Kidney (tissue), 14 donors: ENCODE data around the gene SPAAR. TPM values are rescaled to one million over a fixed set of nuclear protein-coding genes. Genes with fewer than 3 reads are reported as not detected.

Source experiments
- DNase-seq, 5 donors: peaks; one replicate each; pipeline ENCODE4 v3.0.0-alpha.2; 2013 to 2020
- FAIRE-seq: peaks from 2 replicates; lab custom pipeline; 2012; peaks lifted over from hg19 to GRCh38; lab: Jason Lieb, UNC
- H3K27ac ChIP-seq, 2 donors: one replicate each; pipeline ENCODE4 v1.7.0; 2013; ENCODE audit warnings: low read depth in 2 of 2, low read length in 2 of 2, inconsistent platforms in 1 of 2
- H3K27me3 ChIP-seq: one replicate; pipeline ENCODE4 v1.7.1; 2013; ENCODE audit warnings: low read length, inconsistent platforms; ENCODE audit not compliant: control insufficient read depth, insufficient read depth
- H3K36me3 ChIP-seq, 3 donors: one replicate each; pipeline versions ENCODE4 v1.7.0 to v1.7.1; 2013; ENCODE audit warnings: low read length in 3 of 3, control low read depth in 1 of 3, inconsistent platforms in 1 of 3; ENCODE audit not compliant: insufficient read depth in 3 of 3, control insufficient read depth in 2 of 3
- H3K4me1 ChIP-seq, 3 donors: one replicate each; pipeline versions ENCODE4 v1.7.0 to v1.7.1; 2013; ENCODE audit warnings: low read length in 3 of 3, inconsistent platforms in 1 of 3, low read depth in 1 of 3; ENCODE audit not compliant: control insufficient read depth in 2 of 3, insufficient read depth in 2 of 3
- H3K4me3 ChIP-seq, 3 donors: one replicate each; pipeline versions ENCODE4 v1.7.0 to v1.8.1; 2013; ENCODE audit warnings: low read length in 3 of 3, control low read depth in 1 of 3, inconsistent platforms in 1 of 3
- H3K9ac ChIP-seq, 3 donors: one replicate each; pipeline versions ENCODE4 v1.7.0 to v1.7.1; 2013; ENCODE audit warnings: low read length in 3 of 3, control low read depth in 1 of 3, inconsistent platforms in 1 of 3
- H3K9me3 ChIP-seq, 3 donors: one replicate each; pipeline versions ENCODE4 v1.7.0 to v1.7.1; 2013; ENCODE audit warnings: low read length in 3 of 3, control low read depth in 1 of 3, inconsistent platforms in 1 of 3; ENCODE audit not compliant: control insufficient read depth in 2 of 3, insufficient read depth in 1 of 3
- intact Hi-C: fragments of 100-400 bp; cut with DNase I; formaldehyde crosslinking; loops from one replicate; pipeline ENCODE4 v1.11.1; 2022
- polyA plus RNA-seq: library from polyadenylated mRNA; stranded (reverse); fragments of 350-450 nt; fragmentation: Illumina TruSeq; extraction: RNeasy Lipid Tissue Mini Kit (QIAGEN cat#74804); gene quantifications from one replicate; pipeline ENCODE4 v1.2.3, GENCODE V29; 2014; ENCODE audit warnings: low read depth, low replicate concordance; ENCODE audit not compliant: insufficient read depth
- total RNA-seq: library from RNA; stranded (reverse); fragmentation: NEBNext Ultra II Directional; extraction: Animal tissue kit (Norgen Biotek cat#: 25700); gene quantifications from one replicate; pipeline ENCODE4 v1.2.1, GENCODE V29; 2021
- TF ChIP-seq, protein P1 (sequence below): IDR thresholded peaks from 3 replicates; pipeline ENCODE4 v1.5.1; 2012; ENCODE audit warnings: mild to moderate bottlenecking, moderate library complexity, borderline replicate concordance; ENCODE audit not compliant: insufficient read depth; ENCODE audit errors: extremely low read depth
- donor health status: control.
- donor health status: control.
- donor health status: control.
- donor health status: control.
- donor health status: control.
- donor health status: DM: yes; HTN: yes; CAD: no.
- donor health status: Normal renal cell carcinoma (clear cell type).

Gene SPAAR
- total and polyA plus RNA-seq, 2 donors from 2014 or later, result 3.2 to 5.3 TPM

- TF ChIP-seq, protein P1, sequence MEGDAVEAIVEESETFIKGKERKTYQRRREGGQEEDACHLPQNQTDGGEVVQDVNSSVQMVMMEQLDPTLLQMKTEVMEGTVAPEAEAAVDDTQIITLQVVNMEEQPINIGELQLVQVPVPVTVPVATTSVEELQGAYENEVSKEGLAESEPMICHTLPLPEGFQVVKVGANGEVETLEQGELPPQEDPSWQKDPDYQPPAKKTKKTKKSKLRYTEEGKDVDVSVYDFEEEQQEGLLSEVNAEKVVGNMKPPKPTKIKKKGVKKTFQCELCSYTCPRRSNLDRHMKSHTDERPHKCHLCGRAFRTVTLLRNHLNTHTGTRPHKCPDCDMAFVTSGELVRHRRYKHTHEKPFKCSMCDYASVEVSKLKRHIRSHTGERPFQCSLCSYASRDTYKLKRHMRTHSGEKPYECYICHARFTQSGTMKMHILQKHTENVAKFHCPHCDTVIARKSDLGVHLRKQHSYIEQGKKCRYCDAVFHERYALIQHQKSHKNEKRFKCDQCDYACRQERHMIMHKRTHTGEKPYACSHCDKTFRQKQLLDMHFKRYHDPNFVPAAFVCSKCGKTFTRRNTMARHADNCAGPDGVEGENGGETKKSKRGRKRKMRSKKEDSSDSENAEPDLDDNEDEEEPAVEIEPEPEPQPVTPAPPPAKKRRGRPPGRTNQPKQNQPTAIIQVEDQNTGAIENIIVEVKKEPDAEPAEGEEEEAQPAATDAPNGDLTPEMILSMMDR, result no peak
- no peaks in the 10 kb centered on the region for H3K36me3 ChIP-seq
- H3K9me3 ChIP-seq, result no peaks in the 10 kb centered on the region
- FAIRE-seq (no peak), DNase-seq (no peak)
- H3K4me1 ChIP-seq, result no peaks in the 10 kb centered on the region
- intact Hi-C loops, result no loop called here
- H3K9ac ChIP-seq, result no peak overlapping the region
- H3K4me3 ChIP-seq, result no peak overlapping the region
- H3K27me3 ChIP-seq, result no peaks in the 10 kb centered on the region
- H3K27ac ChIP-seq, result no peak overlapping the region
These were observed 37.7 kb upstream of the SPAAR start for GRCh38 chr9:35871545-35871944.

DNA sequence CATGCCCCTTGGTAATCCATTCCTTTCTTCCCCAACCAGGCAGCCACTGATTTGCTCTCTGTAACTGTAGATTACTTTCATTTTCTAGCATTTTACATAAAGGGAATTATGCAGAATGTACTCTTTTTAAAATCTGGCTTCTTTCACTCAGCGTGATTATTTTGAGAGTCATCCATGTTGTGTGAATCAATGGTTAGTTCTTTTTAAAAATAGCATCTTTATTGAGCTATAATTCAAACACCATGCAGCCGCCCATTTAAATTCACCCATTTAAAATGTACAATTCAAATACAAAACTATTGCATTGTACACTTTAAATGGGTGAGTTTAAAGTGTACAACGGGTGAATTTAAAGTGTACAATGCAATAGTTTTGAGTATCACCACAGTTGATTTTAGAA is 36.8 kb upstream of the SPAAR start:
- TF ChIP-seq, protein P1, result no peak
- Histone ChIP-seq H3K27me3 (no peaks in the 10 kb centered on the region), H3K9me3 (peaks cover 0 to 2% (median 0%) of the 10 kb centered on the region in 3 donors), H3K4me1 (no peaks in the 10 kb centered on the region), H3K27ac (no peak overlapping the region), H3K9ac (no peak overlapping the region), H3K4me3 (no peak overlapping the region), H3K36me3 (no peaks in the 10 kb centered on the region)
- intact Hi-C loops, result no loop called here
- FAIRE-seq (no peak), DNase-seq (no peak)

DNA sequence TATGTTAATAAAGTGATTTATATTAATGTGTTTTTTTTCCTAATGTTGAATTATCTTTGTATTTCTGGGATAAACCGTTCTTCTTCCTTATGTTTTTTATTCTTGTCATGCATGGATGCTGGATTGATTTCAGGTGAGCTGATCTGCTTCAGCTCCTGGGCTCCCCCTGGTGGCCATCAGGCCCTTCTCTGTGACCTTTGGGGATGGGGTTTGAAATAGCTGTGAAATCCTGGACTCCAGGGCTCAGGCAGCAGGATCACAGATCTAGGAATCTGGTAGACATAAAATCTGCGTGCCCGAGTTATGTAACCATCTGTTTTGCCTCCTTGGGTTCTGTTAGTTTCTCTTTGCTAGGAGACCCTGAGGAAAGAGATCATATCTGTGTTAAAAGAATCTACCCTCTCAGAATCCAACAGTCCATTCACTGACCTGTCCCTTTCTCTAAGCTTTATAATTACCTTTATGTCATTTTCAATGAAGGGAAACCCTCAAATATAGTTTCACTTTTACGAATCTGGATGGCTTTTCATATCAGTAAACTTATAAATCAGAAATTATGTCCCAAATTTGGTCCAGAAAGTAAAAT is 26.9 kb upstream of the SPAAR start:
- Histone ChIP-seq H3K36me3 (no peaks in the 10 kb centered on the region), H3K27me3 (no peaks in the 10 kb centered on the region), H3K9ac (no peak overlapping the region), H3K27ac (no peak overlapping the region), H3K9me3 (no peaks in the 10 kb centered on the region), H3K4me1 (no peaks in the 10 kb centered on the region), H3K4me3 (no peak overlapping the region)
- FAIRE-seq (peak; percentile 88), DNase-seq (peak; percentile 74 to 88 (median 82))
- TF ChIP-seq, protein P1, result peak; percentile 89
- intact Hi-C loops, result loop anchor here (5.0 kb wide), 1 partner anchor 90 kb away; the partner anchor contains the start of gene NPR2
